MCF 10A (cell line): Measurements from ENCODE around the gene NELL1. TPM values are rescaled to one million over a fixed set of nuclear protein-coding genes. Genes with fewer than 3 reads are reported as not detected.

Experiments used
- BruUV-seq: library from RNA; stranded (reverse); fragments of 400-500 nt; replicated peaks from 2 replicates; lab custom pipeline; 2021; lab: Mats Ljungman, UMichigan
- CTCF ChIA-PET: fragments of 300-600 bp; sonication (Branson Sonifier 250); formaldehyde crosslinking; extraction: SDS; loops from one replicate; lab custom pipeline; 2021; ENCODE audit warnings: antibody characterized with exemption, inconsistent platforms; lab: Yijun Ruan, JAX
- POLR2A ChIA-PET: fragments of 300-600, 350-650 bp; sonication (Branson Sonifier 250); formaldehyde crosslinking; extraction: SDS; loops from one replicate; lab custom pipeline; 2020; ENCODE audit warnings: antibody characterized with exemption, inconsistent platforms; lab: Yijun Ruan, JAX
- DNase-seq: peaks from one replicate; pipeline ENCODE4 v3.0.0-alpha.2; 2018; ENCODE audit not compliant: unreplicated experiment
- H3K27ac Mint-ChIP-seq: one replicate; pipeline ENCODE4 v1.8.0; 2022; ENCODE audit warnings: mild to moderate bottlenecking, low read depth, mixed read lengths; ENCODE audit not compliant: unreplicated experiment
- H3K27me3 Mint-ChIP-seq: one replicate; pipeline ENCODE4 v1.8.0; 2022; ENCODE audit warnings: mixed read lengths; ENCODE audit not compliant: insufficient read depth, unreplicated experiment
- H3K36me3 Mint-ChIP-seq: one replicate; pipeline ENCODE4 v1.8.0; 2022; ENCODE audit warnings: mild to moderate bottlenecking, moderate library complexity, mixed read lengths; ENCODE audit not compliant: insufficient read depth, unreplicated experiment
- H3K4me1 Mint-ChIP-seq: one replicate; pipeline ENCODE4 v1.8.0; 2022; ENCODE audit warnings: mixed read lengths; ENCODE audit not compliant: insufficient read depth, unreplicated experiment
- H3K4me3 Mint-ChIP-seq: one replicate; pipeline ENCODE4 v1.8.0; 2022; ENCODE audit warnings: mild to moderate bottlenecking, moderate library complexity, mixed read lengths; ENCODE audit not compliant: unreplicated experiment
- H3K9me3 Mint-ChIP-seq: one replicate; pipeline ENCODE4 v1.8.0; 2022; ENCODE audit warnings: mixed read lengths; ENCODE audit not compliant: unreplicated experiment
- CTCF ChIP-seq: fragments of 200-600 bp; IDR thresholded peaks from one replicate; pipeline ENCODE4 v1.8.0; 2022; ENCODE audit warnings: antibody characterized with exemption, mild to moderate bottlenecking; ENCODE audit not compliant: unreplicated experiment
- intact Hi-C: fragments of 100-400 bp; cut with micrococcal nuclease; formaldehyde crosslinking; loops from 2 replicates; pipeline ENCODE4 v1.14.1; 2022
- total RNA-seq: library from RNA; stranded (reverse); gene quantifications from 2 replicates; pipeline ENCODE4 v1.2.3, GENCODE V29; 2022

NELL1 gene
- total RNA-seq, 1 experiment from 2014 or later, result not detected

- no peak for DNase-seq
- Mint-ChIP-seq H3K27ac (no peak overlapping the region), H3K4me3 (no peak overlapping the region), H3K9me3 (peaks cover 59% of the 10 kb centered on the region), H3K27me3 (no peaks in the 10 kb centered on the region), H3K36me3 (no peaks in the 10 kb centered on the region), H3K4me1 (no peaks in the 10 kb centered on the region)
- CTCF ChIA-PET, result no interaction called here
- intact Hi-C loops, result no loop called here
- POLR2A ChIA-PET, result no interaction called here
- no TSS peak for BruUV-seq
- no peak for TF ChIP-seq CTCF
Observed at GRCh38 chr11:21396342-21397008, 727.1 kb downstream of the NELL1 start.

GRCh38 chr11:21398195-21398594 is 728.8 kb downstream of the NELL1 start:
- no peaks in the 10 kb centered on the region for H3K4me1 Mint-ChIP-seq
- BruUV-seq, result no TSS peak
- DNase-seq, result no peak

GRCh38 chr11:21401496-21401895 is 732.1 kb downstream of the NELL1 start:
- H3K4me1 Mint-ChIP-seq, result no peaks in the 10 kb centered on the region
- H3K27me3 Mint-ChIP-seq, result no peaks in the 10 kb centered on the region
- intact Hi-C loops, result no loop called here
- POLR2A ChIA-PET, result no interaction called here
- TF ChIP-seq CTCF, result no peak
- no peak overlapping the region for H3K4me3 Mint-ChIP-seq
- H3K27ac Mint-ChIP-seq, result no peak overlapping the region
- DNase-seq, result no peak
- peaks cover 42% of the 10 kb centered on the region for H3K9me3 Mint-ChIP-seq
- CTCF ChIA-PET, result no interaction called here
- H3K36me3 Mint-ChIP-seq, result no peaks in the 10 kb centered on the region
- no TSS peak for BruUV-seq

More at GRCh38 chr11:21398195-21398594, 728.8 kb downstream of the NELL1 start:
- ChIA-PET POLR2A (no interaction called here), CTCF (interaction anchor here (0.7 kb wide), 1 partner anchor 16 kb away, joined by 3 read pairs; no protein-coding TSS in a partner anchor)
- intact Hi-C loops, result no loop called here
- no peak overlapping the region for H3K4me3 Mint-ChIP-seq
- H3K9me3 Mint-ChIP-seq, result peaks cover 42% of the 10 kb centered on the region
- TF ChIP-seq CTCF, result no peak
- no peaks in the 10 kb centered on the region for H3K36me3 Mint-ChIP-seq
- H3K27ac Mint-ChIP-seq, result no peak overlapping the region
- no peaks in the 10 kb centered on the region for H3K27me3 Mint-ChIP-seq

GRCh38 chr11:21402274-21402673 is 732.9 kb downstream of the NELL1 start:
- intact Hi-C loops, result no loop called here
- Mint-ChIP-seq H3K9me3 (peaks cover 41% of the 10 kb centered on the region), H3K4me3 (no peak overlapping the region), H3K27ac (no peak overlapping the region), H3K4me1 (no peaks in the 10 kb centered on the region), H3K27me3 (no peaks in the 10 kb centered on the region), H3K36me3 (no peaks in the 10 kb centered on the region)
- DNase-seq, result no peak
- POLR2A ChIA-PET, result no interaction called here
- CTCF ChIA-PET, result interaction anchor here (1.1 kb wide), 1 partner anchor 730 kb away, joined by 5 read pairs; no protein-coding TSS in a partner anchor
- no peak for TF ChIP-seq CTCF
- no TSS peak for BruUV-seq
